Fibroblast of lung (primary cell): ENCODE measurements around the gene PLA2G5. TPM values are rescaled to one million over a fixed set of nuclear protein-coding genes. Genes with fewer than 3 reads are reported as not detected.
A peak's percentile ranks its signal among the peaks of the same experiment; 100 is the strongest.

Experiments
- DNase-seq, 2 donors: peaks; one replicate each; pipeline versions ENCODE4 v3.0.0 to v3.0.0-alpha.2; 2010; ENCODE audit warnings: low read depth in 2 of 2
- H2AFZ ChIP-seq: 2 replicates; pipeline ENCODE4 v1.5.1; 2012; ENCODE audit warnings: low read length, control low read depth, inconsistent platforms
- H3K27ac ChIP-seq: 2 replicates; pipeline ENCODE4 v1.5.1; 2011; ENCODE audit warnings: low read length, control low read depth; ENCODE audit not compliant: insufficient read depth
- H3K27me3 ChIP-seq: 2 replicates; pipeline ENCODE4 v1.5.1; 2011; ENCODE audit warnings: mild to moderate bottlenecking, low read length; ENCODE audit not compliant: control insufficient read depth, insufficient read depth
- H3K36me3 ChIP-seq: 2 replicates; pipeline ENCODE4 v1.5.1; 2011; ENCODE audit warnings: low read length; ENCODE audit not compliant: control insufficient read depth, insufficient read depth
- H3K4me1 ChIP-seq: 2 replicates; pipeline ENCODE4 v1.5.1; 2011; ENCODE audit warnings: low read length; ENCODE audit not compliant: control insufficient read depth, insufficient read depth; ENCODE audit errors: extremely low read depth
- H3K4me2 ChIP-seq: 2 replicates; pipeline ENCODE4 v1.5.1; 2011; ENCODE audit warnings: low read length, control low read depth; ENCODE audit not compliant: insufficient read depth; ENCODE audit errors: extremely low read depth
- H3K4me3 ChIP-seq, 4 experiments: fragments of 200-600 bp in 1 of 4; sonication (generic) in 1 of 4; replicated peaks in 1 of 4; 2 replicates each; pipeline ENCODE4 v1.5.1; 2011 to 2016; ENCODE audit warnings: low read length in 4 of 4, low read depth in 3 of 4, mild to moderate bottlenecking in 3 of 4, control low read depth in 2 of 4, inconsistent platforms in 1 of 4, mixed read lengths in 1 of 4; ENCODE audit not compliant: insufficient read depth in 1 of 4; ENCODE audit errors: control extremely low read depth in 1 of 4
- H3K79me2 ChIP-seq: 2 replicates; pipeline ENCODE4 v1.5.1; 2012; ENCODE audit warnings: mild to moderate bottlenecking, low read length, inconsistent platforms; ENCODE audit not compliant: control insufficient read depth, insufficient read depth
- H3K9ac ChIP-seq: 2 replicates; pipeline ENCODE4 v1.5.1; 2011; ENCODE audit warnings: mild to moderate bottlenecking, low read length, control low read depth; ENCODE audit not compliant: insufficient read depth
- H3K9me3 ChIP-seq: 2 replicates; pipeline ENCODE4 v1.5.1; 2012; ENCODE audit warnings: low read depth, low read length; ENCODE audit not compliant: control insufficient read depth, insufficient read depth
- H4K20me1 ChIP-seq: 2 replicates; pipeline ENCODE4 v1.5.1; 2011; ENCODE audit warnings: low read length; ENCODE audit not compliant: control insufficient read depth, insufficient read depth; ENCODE audit errors: extremely low read depth
- EZH2 ChIP-seq: IDR thresholded peaks from 2 replicates; pipeline ENCODE4 v1.5.1; 2012; ENCODE audit warnings: low read length, control low read depth, mild to moderate bottlenecking; ENCODE audit errors: missing control alignments
- polyA plus RNA-seq, 2 donors: library from polyadenylated mRNA; depleted of rRNA in 1 of 2; stranded (reverse) in 1 of 2; unstranded in 1 of 2; fragments of >200 nt; gene quantifications; 2 replicates each; pipeline ENCODE4 v1.2.1, GENCODE V29; 2011 to 2012; ENCODE audit warnings: missing spikeins in 1 of 2
- total RNA-seq: library from RNA; depleted of rRNA; stranded (reverse); fragments of >200 nt; gene quantifications from 2 replicates; pipeline ENCODE4 v1.2.1, GENCODE V29; 2014
- TF ChIP-seq, protein P1 (sequence below), 2 donors: IDR thresholded peaks in 1 of 2; conservative IDR thresholded peaks in 1 of 2; 1 replicate in 1 of 2; 2 replicates in 1 of 2; pipeline ENCODE4 v1.5.1; 2011 to 2012; ENCODE audit warnings: low read length in 2 of 2, control low read depth in 1 of 2, inconsistent platforms in 1 of 2, low read depth in 1 of 2, mild to moderate bottlenecking in 1 of 2

PLA2G5 gene
- total and polyA plus RNA-seq, 2 donors (not counting 1 experiment from before 2014, with no cell fraction given) = 1.1 to 27.4 TPM

DNA sequence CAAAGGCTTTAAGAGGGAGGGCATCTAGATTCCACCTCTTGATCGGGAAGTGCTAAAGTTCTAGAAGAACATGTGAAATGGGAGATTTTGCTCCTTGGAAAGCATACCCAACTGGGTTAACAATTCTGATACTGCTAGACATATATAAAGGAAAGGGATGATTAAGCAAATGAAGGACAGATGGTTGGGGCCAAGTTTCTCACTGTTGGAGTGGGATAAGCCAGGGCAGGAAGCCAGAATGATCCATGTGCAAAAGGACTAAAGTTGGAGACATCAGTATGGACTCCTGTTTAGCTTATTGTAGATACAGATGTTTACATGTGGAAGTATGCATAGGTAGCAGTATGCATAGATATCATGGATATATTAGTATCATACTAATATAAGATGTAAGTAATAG is 16.8 kb downstream of the PLA2G5 start:
- Histone ChIP-seq H4K20me1 (no peaks in the 10 kb centered on the region), H3K27me3 (no peaks in the 10 kb centered on the region), H2AFZ (no peak overlapping the region), H3K4me1 (no peaks in the 10 kb centered on the region), H3K4me2 (no peak overlapping the region), H3K9ac (no peak overlapping the region), H3K79me2 (no peaks in the 10 kb centered on the region), H3K9me3 (no peaks in the 10 kb centered on the region), H3K4me3 (no peak overlapping the region), H3K27ac (no peak overlapping the region), H3K36me3 (no peaks in the 10 kb centered on the region)
- DNase-seq = no peak
- no peak for TF ChIP-seq EZH2
- TF ChIP-seq, protein P1, sequence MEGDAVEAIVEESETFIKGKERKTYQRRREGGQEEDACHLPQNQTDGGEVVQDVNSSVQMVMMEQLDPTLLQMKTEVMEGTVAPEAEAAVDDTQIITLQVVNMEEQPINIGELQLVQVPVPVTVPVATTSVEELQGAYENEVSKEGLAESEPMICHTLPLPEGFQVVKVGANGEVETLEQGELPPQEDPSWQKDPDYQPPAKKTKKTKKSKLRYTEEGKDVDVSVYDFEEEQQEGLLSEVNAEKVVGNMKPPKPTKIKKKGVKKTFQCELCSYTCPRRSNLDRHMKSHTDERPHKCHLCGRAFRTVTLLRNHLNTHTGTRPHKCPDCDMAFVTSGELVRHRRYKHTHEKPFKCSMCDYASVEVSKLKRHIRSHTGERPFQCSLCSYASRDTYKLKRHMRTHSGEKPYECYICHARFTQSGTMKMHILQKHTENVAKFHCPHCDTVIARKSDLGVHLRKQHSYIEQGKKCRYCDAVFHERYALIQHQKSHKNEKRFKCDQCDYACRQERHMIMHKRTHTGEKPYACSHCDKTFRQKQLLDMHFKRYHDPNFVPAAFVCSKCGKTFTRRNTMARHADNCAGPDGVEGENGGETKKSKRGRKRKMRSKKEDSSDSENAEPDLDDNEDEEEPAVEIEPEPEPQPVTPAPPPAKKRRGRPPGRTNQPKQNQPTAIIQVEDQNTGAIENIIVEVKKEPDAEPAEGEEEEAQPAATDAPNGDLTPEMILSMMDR (conservative IDR thresholded peaks at IDR 0.05 in 1 of 2, IDR thresholded peaks at IDR 0.05 in 1 of 2; ENCODE audit: low read depth in 1 of 2, low read length in 2 of 2) = no peak

DNA sequence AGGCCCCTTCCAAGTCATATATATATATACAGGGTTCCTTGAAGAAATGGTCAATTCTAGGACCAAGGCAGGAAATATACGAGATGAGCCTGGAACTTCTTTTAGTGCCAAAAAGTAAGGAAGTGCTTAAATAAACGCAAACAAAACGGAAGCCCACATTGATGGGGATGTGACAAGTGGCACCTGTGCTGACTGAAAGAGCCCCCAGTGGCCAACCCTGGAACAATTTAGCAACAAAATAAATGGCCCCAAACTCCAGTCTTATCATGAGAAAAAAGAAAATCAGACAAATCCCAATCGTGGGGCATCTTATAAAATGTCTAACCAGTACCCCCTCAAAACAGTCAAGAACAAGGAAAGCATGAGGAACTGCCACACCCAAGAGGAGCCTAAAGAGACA is 17.7 kb downstream of the PLA2G5 start:
- TF ChIP-seq EZH2 = no peak
- TF ChIP-seq, protein P1 (conservative IDR thresholded peaks at IDR 0.05 in 1 of 2, IDR thresholded peaks at IDR 0.05 in 1 of 2; ENCODE audit: low read depth in 1 of 2, low read length in 2 of 2) = peak in 1 of 2 donors; percentile 5
- H3K27ac ChIP-seq = no peak overlapping the region
- no peaks in the 10 kb centered on the region for H3K4me1 ChIP-seq
- no peak overlapping the region for H3K4me2 ChIP-seq
- peaks cover 2% of the 10 kb centered on the region for H3K27me3 ChIP-seq
- H3K4me3 ChIP-seq = no peak overlapping the region
- DNase-seq = no peak
- H3K36me3 ChIP-seq = no peaks in the 10 kb centered on the region
- H3K9me3 ChIP-seq = no peaks in the 10 kb centered on the region
- H3K9ac ChIP-seq = no peak overlapping the region
- H3K79me2 ChIP-seq = no peaks in the 10 kb centered on the region
- H2AFZ ChIP-seq = no peak overlapping the region
- H4K20me1 ChIP-seq = no peaks in the 10 kb centered on the region

DNA sequence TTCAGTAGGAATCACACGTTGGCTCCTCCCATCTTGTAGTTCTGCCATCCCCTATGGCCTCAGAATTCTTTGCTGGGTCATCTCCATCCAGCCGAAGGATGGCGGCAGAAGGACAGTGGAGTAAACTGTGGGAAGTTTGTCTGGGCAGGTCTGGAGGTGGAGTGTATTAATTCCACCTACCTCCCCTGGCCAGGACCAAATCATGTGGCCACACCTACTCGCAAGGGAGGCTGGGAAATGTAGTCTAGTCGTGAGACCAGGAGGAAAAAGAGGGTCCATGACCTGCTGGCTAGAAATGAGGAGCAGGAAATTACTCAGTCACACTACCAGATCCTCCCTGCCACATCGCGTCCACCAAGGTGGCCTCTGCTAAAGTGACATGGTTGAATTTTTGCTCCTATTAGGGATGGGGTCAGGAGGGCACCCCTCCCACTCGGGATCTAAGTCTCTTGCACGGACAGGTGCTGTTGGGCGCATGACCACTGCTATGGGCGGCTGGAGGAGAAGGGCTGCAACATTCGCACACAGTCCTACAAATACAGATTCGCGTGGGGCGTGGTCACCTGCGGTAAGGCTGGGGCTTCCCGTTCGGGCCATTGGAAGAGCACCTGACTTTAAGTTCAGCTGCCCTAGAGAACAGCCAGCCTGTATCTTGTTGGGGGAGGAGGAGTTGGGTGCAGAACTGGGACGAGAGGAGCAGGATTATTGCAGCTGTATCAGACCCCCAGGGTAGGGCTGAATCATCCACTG is 19.5 kb downstream of the PLA2G5 start:
- Histone ChIP-seq H3K27me3 (peaks cover 2% of the 10 kb centered on the region), H3K9me3 (no peaks in the 10 kb centered on the region), H2AFZ (no peak overlapping the region), H3K79me2 (no peaks in the 10 kb centered on the region), H3K4me3 (no peak overlapping the region), H4K20me1 (no peaks in the 10 kb centered on the region), H3K4me1 (no peaks in the 10 kb centered on the region), H3K27ac (no peak overlapping the region), H3K4me2 (no peak overlapping the region), H3K9ac (no peak overlapping the region), H3K36me3 (no peaks in the 10 kb centered on the region)
- no peak for DNase-seq
- TF ChIP-seq EZH2 = no peak
- TF ChIP-seq, protein P1 (conservative IDR thresholded peaks at IDR 0.05 in 1 of 2, IDR thresholded peaks at IDR 0.05 in 1 of 2; ENCODE audit: low read depth in 1 of 2, low read length in 2 of 2) = no peak
